ENCODE data around the gene TSPAN2. TPM values are rescaled to one million over a fixed set of nuclear protein-coding genes. Genes with fewer than 3 reads are reported as not detected.

The TSPAN2 gene
- total and polyA plus RNA-seq, 4 donors, result 26.2 to 83.0 (median 39.5) TPM

DNA sequence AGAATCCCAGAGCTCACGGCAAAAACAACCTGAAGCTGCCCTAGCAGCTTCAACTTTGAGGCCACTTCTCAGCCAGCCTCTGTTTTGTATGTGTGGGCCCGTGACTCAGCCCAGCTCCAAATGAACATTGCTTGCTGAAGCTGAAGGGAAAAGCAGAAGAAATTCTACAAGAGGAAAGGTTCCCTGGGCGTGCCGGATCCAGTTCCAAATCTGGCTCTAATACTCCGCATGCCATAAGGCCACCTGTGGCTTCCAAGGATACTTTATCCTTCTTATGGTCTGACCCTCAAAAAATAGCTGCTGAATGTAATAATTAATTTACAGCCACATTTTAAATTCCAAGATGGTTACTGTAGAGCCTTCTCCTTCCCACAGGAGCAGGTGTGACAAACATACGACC is 24.3 kb downstream of the TSPAN2 start:
- H3K4me1 ChIP-seq (ENCODE audit: control insufficient read depth in 1 of 2, insufficient read depth in 2 of 2, low read length in 2 of 2), result peaks cover 2 to 8% of the 10 kb centered on the region in 2 donors

DNA sequence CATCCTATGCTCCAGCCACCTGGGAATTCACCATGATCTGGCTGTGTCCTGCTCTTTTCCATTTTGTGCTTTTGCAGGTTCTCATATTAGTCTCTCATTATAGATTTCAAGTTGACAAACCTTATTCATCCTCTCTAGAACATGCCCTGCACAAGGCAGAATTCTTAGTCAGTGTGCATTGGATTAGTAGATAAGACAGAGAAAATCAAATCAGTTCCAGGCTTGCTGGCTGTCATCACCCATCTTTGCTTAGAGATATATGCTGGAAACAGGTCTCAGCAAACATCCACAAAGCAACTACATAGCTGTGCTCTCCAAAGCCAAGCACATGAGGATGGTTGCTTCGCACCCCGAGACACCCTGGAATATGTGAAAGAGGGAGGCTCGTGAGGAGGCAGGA is 24.8 kb downstream of the TSPAN2 start:
- Histone ChIP-seq H3K27ac (ENCODE audit: low read depth in 1 of 2, low read length in 2 of 2) (peak overlapping the region; percentile 2 to 52), H3K4me3 (ENCODE audit: low read length in 2 of 2) (no peak overlapping the region), H3K9me3 (ENCODE audit: control insufficient read depth, low read length) (no peaks in the 10 kb centered on the region), H3K36me3 (ENCODE audit: control insufficient read depth in 1 of 2, insufficient read depth in 2 of 2, low read length in 1 of 2) (no peaks in the 10 kb centered on the region), H3K27me3 (ENCODE audit: control insufficient read depth in 1 of 2, insufficient read depth in 2 of 2, low read length in 1 of 2) (no peaks in the 10 kb centered on the region), H3K4me1 (ENCODE audit: control insufficient read depth in 1 of 2, insufficient read depth in 2 of 2, low read length in 2 of 2) (peaks cover 2 to 8% of the 10 kb centered on the region in 2 donors)
- WGBS, 2 donors, result 94 to 95% methylated on average over 3 of the region's 3 CpGs
- ATAC-seq (ENCODE audit: low FRiP score) (no peak), DNase-seq (no peak)
- intact Hi-C loops (cut with DNase I), result no loop called here

More for the DNA sequence above, 24.3 kb downstream of the TSPAN2 start:
- ATAC-seq (ENCODE audit: low FRiP score) (no peak), DNase-seq (no peak)
- 70 to 75% methylated on average over 6 of the region's 6 CpGs for WGBS, 2 donors
- H3K36me3 ChIP-seq (ENCODE audit: control insufficient read depth in 1 of 2, insufficient read depth in 2 of 2, low read length in 1 of 2), result no peaks in the 10 kb centered on the region
- intact Hi-C loops (cut with DNase I), result no loop called here
- no peaks in the 10 kb centered on the region for H3K9me3 ChIP-seq (ENCODE audit: control insufficient read depth, low read length)
- H3K4me3 ChIP-seq (ENCODE audit: low read length in 2 of 2), result no peak overlapping the region
- no peaks in the 10 kb centered on the region for H3K27me3 ChIP-seq (ENCODE audit: control insufficient read depth in 1 of 2, insufficient read depth in 2 of 2, low read length in 1 of 2)
- peak overlapping the region; percentile 2 to 52 for H3K27ac ChIP-seq (ENCODE audit: low read depth in 1 of 2, low read length in 2 of 2)

DNA sequence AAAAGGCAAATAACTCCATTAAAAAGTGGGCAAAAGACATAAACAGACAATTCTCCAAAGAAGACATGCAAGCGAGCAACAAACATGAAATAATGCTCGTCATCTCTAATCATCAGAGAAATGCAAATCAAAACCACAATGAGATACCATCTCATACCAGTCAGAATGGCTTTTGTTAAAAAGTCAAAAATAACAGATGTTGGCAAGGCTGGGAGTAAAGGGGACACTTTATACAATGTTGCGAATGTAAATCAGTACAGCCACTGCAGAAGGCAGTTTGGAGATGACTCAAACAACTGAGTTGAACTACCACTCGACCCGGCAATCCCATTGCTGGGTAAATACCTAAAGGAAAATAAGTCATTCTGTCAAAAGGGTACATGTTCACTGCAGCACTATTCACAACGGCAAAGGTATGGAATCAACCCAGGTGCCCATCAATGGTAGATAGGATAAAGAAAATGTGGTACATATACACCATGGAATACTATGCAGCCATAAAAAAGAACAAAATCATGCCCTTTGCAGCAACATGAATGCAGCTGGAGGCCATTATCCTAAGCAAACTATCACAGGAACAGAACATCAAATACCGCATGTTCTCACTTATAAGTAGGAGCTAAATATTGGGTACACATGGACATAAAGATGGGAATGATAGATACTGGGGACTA is 25.9 kb downstream of the TSPAN2 start:
- WGBS, 2 donors, result 58 to 65% methylated on average over 7 of the region's 7 CpGs

DNA sequence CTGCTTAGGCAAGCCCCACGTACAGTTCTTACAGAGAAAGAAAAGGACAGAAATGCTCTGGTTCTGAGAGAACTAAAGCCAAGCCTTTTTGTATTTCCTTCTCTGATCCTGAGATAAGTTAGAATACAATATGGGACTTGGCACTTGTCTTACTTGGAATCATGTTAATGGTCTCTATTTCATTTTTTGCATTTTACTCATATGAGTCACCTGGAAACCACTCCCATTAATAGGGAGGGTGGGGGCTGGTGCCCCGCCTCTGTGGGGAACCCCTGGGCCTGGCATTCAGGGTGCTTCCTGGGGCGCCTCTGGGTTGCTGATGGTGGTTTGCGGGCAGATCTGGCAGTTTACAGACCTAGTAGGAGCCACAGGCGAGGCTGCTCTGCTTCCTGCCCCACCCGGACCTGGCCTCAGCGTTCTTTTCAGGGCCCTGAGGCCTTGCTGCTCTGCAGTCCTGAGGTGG is 26.7 kb downstream of the TSPAN2 start:
- H3K4me1 ChIP-seq (ENCODE audit: control insufficient read depth in 1 of 2, insufficient read depth in 2 of 2, low read length in 2 of 2), result peaks cover 2 to 4% of the 10 kb centered on the region in 2 donors
- ATAC-seq (ENCODE audit: low FRiP score) (peak; percentile 69), DNase-seq (peak; percentile 77 to 80)
- no peak overlapping the region for H3K4me3 ChIP-seq (ENCODE audit: low read length in 2 of 2)
- H3K27me3 ChIP-seq (ENCODE audit: control insufficient read depth in 1 of 2, insufficient read depth in 2 of 2, low read length in 1 of 2), result no peaks in the 10 kb centered on the region
- intact Hi-C loops (cut with DNase I), result no loop called here
- H3K36me3 ChIP-seq (ENCODE audit: control insufficient read depth in 1 of 2, insufficient read depth in 2 of 2, low read length in 1 of 2), result peaks cover 2 to 3% of the 10 kb centered on the region in 2 donors
- WGBS, 2 donors, result 17 to 30% methylated on average over 7 of the region's 7 CpGs
- H3K27ac ChIP-seq (ENCODE audit: low read depth in 1 of 2, low read length in 2 of 2), result peak overlapping the region; percentile 88 to 98
- no peaks in the 10 kb centered on the region for H3K9me3 ChIP-seq (ENCODE audit: control insufficient read depth, low read length)

More for the DNA sequence above, 25.9 kb downstream of the TSPAN2 start:
- Histone ChIP-seq H3K4me3 (ENCODE audit: low read length in 2 of 2) (no peak overlapping the region), H3K4me1 (ENCODE audit: control insufficient read depth in 1 of 2, insufficient read depth in 2 of 2, low read length in 2 of 2) (peaks cover 2 to 4% of the 10 kb centered on the region in 2 donors), H3K36me3 (ENCODE audit: control insufficient read depth in 1 of 2, insufficient read depth in 2 of 2, low read length in 1 of 2) (no peaks in the 10 kb centered on the region), H3K9me3 (ENCODE audit: control insufficient read depth, low read length) (no peaks in the 10 kb centered on the region), H3K27me3 (ENCODE audit: control insufficient read depth in 1 of 2, insufficient read depth in 2 of 2, low read length in 1 of 2) (no peaks in the 10 kb centered on the region), H3K27ac (ENCODE audit: low read depth in 1 of 2, low read length in 2 of 2) (no peak overlapping the region)
- ATAC-seq (ENCODE audit: low FRiP score) (no peak), DNase-seq (no peak)
- intact Hi-C loops (cut with DNase I), result no loop called here

DNA sequence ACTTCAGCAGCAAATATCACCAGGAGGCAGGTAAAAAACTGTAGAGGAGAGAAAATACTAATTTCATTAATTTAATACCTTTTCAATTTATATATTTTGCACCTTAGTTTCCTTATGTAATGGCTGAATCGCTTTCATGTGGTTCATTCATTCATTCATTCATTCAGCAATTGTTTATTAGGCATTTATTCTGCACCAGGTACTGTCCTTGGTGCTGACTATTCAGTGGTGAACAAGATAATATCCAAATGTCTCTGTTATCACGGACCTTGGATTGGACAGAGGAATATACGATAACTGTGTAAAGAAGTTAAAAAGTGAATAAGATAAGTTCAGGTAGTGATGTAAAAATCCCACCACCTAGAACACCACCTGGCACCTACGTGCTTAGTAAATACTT is 28.8 kb downstream of the TSPAN2 start:
- Histone ChIP-seq H3K4me1 (ENCODE audit: control insufficient read depth in 1 of 2, insufficient read depth in 2 of 2, low read length in 2 of 2) (peaks cover 2 to 4% of the 10 kb centered on the region in 2 donors), H3K9me3 (ENCODE audit: control insufficient read depth, low read length) (no peaks in the 10 kb centered on the region), H3K27ac (ENCODE audit: low read depth in 1 of 2, low read length in 2 of 2) (no peak overlapping the region), H3K4me3 (ENCODE audit: low read length in 2 of 2) (no peak overlapping the region), H3K36me3 (ENCODE audit: control insufficient read depth in 1 of 2, insufficient read depth in 2 of 2, low read length in 1 of 2) (peaks cover 5 to 9% of the 10 kb centered on the region in 2 donors), H3K27me3 (ENCODE audit: control insufficient read depth in 1 of 2, insufficient read depth in 2 of 2, low read length in 1 of 2) (no peaks in the 10 kb centered on the region)
- ATAC-seq (ENCODE audit: low FRiP score) (no peak), DNase-seq (no peak)
- intact Hi-C loops (cut with DNase I), result no loop called here
- 67 to 76% methylated on average over 4 of the region's 4 CpGs for WGBS, 2 donors

DNA sequence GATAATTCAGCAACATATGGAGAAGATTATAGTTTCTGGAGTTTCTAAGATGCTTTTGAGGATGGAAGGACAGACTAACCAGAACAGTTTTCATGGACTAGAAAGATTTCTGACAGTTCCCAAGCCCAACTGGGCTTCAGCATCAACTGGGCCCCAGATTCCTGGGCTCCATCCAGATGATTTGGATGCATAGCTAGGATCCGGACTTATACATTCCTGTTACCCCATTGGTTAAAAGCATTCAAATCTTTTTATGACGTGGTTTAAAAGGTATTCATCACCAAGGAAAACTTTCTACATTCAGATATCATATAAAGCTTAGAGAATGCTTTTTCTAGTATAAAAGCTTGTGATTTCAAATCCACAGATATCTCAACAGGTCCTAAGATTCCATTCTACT is 30.0 kb downstream of the TSPAN2 start:
- no peaks in the 10 kb centered on the region for H3K9me3 ChIP-seq (ENCODE audit: control insufficient read depth, low read length)
- H3K4me3 ChIP-seq (ENCODE audit: low read length in 2 of 2), result no peak overlapping the region
- H3K4me1 ChIP-seq (ENCODE audit: control insufficient read depth in 1 of 2, insufficient read depth in 2 of 2, low read length in 2 of 2), result peaks cover 2 to 4% of the 10 kb centered on the region in 2 donors
- intact Hi-C loops (cut with DNase I), result no loop called here
- DNase-seq (no peak), ATAC-seq (ENCODE audit: low FRiP score) (no peak)
- 41 to 42% methylated on average over 2 of the region's 2 CpGs for WGBS, 2 donors
- no peak overlapping the region for H3K27ac ChIP-seq (ENCODE audit: low read depth in 1 of 2, low read length in 2 of 2)
- peaks cover 5 to 11% of the 10 kb centered on the region in 2 donors for H3K36me3 ChIP-seq (ENCODE audit: control insufficient read depth in 1 of 2, insufficient read depth in 2 of 2, low read length in 1 of 2)
- no peaks in the 10 kb centered on the region for H3K27me3 ChIP-seq (ENCODE audit: control insufficient read depth in 1 of 2, insufficient read depth in 2 of 2, low read length in 1 of 2)

DNA sequence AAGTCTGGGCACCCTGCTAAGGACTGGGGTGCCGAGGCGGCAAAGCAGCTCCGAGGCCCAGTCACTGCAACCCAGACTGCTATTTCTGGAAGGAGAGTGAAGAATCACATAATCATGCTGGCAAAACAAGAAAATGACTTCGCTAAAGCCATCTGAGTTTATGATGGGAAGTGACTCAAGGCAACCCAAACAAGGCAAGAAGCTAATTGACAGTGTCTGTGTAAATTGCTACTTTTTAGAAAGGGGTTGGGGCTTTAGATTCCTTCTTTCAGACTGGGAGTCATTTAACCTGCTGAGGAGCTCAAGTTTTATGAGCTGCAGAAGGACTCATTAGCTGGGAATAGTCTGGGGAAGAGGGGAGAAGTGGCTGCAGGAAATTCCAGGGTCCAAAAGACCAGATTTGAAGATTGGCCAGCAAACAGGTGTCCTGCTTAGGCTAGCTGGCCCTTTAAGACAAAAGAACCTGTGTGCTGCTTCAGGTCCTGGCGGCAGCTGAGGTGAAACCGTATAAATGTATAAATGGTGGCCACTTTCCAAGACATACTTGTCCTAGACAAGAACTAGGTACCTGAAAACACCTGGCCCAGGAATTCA is 31.5 kb downstream of the TSPAN2 start:
- Histone ChIP-seq H3K9me3 (ENCODE audit: control insufficient read depth, low read length) (no peaks in the 10 kb centered on the region), H3K4me3 (ENCODE audit: low read length in 2 of 2) (no peak overlapping the region), H3K4me1 (ENCODE audit: control insufficient read depth in 1 of 2, insufficient read depth in 2 of 2, low read length in 2 of 2) (peaks cover 2 to 4% of the 10 kb centered on the region in 2 donors), H3K27ac (ENCODE audit: low read depth in 1 of 2, low read length in 2 of 2) (no peak overlapping the region), H3K36me3 (ENCODE audit: control insufficient read depth in 1 of 2, insufficient read depth in 2 of 2, low read length in 1 of 2) (peaks cover 5 to 11% of the 10 kb centered on the region in 2 donors), H3K27me3 (ENCODE audit: control insufficient read depth in 1 of 2, insufficient read depth in 2 of 2, low read length in 1 of 2) (no peaks in the 10 kb centered on the region)
- no peak for DNase-seq
- WGBS, 2 donors, result 72 to 78% methylated on average over 6 of the region's 6 CpGs
- intact Hi-C loops (cut with DNase I), result no loop called here
- ATAC-seq (ENCODE audit: low FRiP score), result no peak

DNA sequence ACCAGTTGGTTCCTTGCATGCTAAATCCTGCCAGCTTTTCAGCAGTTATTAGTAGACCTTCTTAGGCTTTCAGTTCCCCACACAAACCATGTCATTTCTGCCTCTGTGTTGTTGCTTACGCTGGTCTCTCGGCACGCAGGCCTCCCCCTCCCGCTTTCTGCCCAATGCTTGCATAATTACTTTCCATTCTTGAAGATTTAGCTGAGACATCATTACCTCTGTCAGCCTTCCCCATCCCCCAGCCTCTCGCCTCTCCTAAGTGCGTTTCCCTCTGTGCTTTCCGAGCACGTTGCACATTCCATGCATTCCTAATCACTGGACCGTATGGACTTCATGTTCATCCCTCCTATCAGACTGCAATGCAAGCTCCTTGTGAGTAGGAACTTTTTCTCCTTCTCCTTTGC is 32.9 kb downstream of the TSPAN2 start:
- H3K4me1 ChIP-seq (ENCODE audit: control insufficient read depth in 1 of 2, insufficient read depth in 2 of 2, low read length in 2 of 2), result no peaks in the 10 kb centered on the region
- no peaks in the 10 kb centered on the region for H3K9me3 ChIP-seq (ENCODE audit: control insufficient read depth, low read length)
- peaks cover 5 to 11% of the 10 kb centered on the region in 2 donors for H3K36me3 ChIP-seq (ENCODE audit: control insufficient read depth in 1 of 2, insufficient read depth in 2 of 2, low read length in 1 of 2)
- WGBS, 2 donors, result 57 to 73% methylated on average over 9 of the region's 9 CpGs
- no peak for DNase-seq
- no peaks in the 10 kb centered on the region for H3K27me3 ChIP-seq (ENCODE audit: control insufficient read depth in 1 of 2, insufficient read depth in 2 of 2, low read length in 1 of 2)
- no peak overlapping the region for H3K4me3 ChIP-seq (ENCODE audit: low read length in 2 of 2)
- intact Hi-C loops (cut with DNase I), result no loop called here
- no peak for ATAC-seq (ENCODE audit: low FRiP score)
- no peak overlapping the region for H3K27ac ChIP-seq (ENCODE audit: low read depth in 1 of 2, low read length in 2 of 2)
